Activated naive CD8-positive, alpha-beta T cell treated with anti-CD3 and anti-CD28 coated beads, Interleukin-2, amount 10 ng/mL, durations not matched to agents 7 days and 5 days (primary cell): ENCODE measurements around the gene MAPK8. TPM values are rescaled to one million over a fixed set of nuclear protein-coding genes. Genes with fewer than 3 reads are reported as not detected.

Experiments used
- ATAC-seq: fragments of 150-1000 bp; cut with Tn5 transposase; one replicate; pipeline ENCODE4 v1.10.0; 2021; ENCODE audit warnings: low read depth, moderate library complexity
- POLR2A ChIA-PET: fragments of 350-600 bp; sonication (Branson Sonifier 250); formaldehyde crosslinking; loops from one replicate; lab custom pipeline; 2021; ENCODE audit warnings: antibody characterized with exemption; lab: Charles Lee
- DNase-seq: peaks from one replicate; pipeline ENCODE4 v3.0.0; 2021
- H3K27ac Mint-ChIP-seq: one replicate; pipeline ENCODE4 v1.8.0; 2022; ENCODE audit warnings: mild to moderate bottlenecking, mixed read lengths
- H3K27me3 Mint-ChIP-seq: one replicate; pipeline ENCODE4 v1.8.0; 2022; ENCODE audit warnings: mild to moderate bottlenecking, moderate library complexity, mixed read lengths
- H3K36me3 Mint-ChIP-seq: one replicate; pipeline ENCODE4 v1.8.0; 2021; ENCODE audit warnings: mild to moderate bottlenecking, mixed read lengths
- H3K4me1 Mint-ChIP-seq: one replicate; pipeline ENCODE4 v1.8.0; 2021; ENCODE audit warnings: mixed read lengths
- H3K4me3 Mint-ChIP-seq: one replicate; pipeline ENCODE4 v1.8.0; 2022; ENCODE audit warnings: mild to moderate bottlenecking, moderate library complexity, mixed read lengths
- H3K9me3 Mint-ChIP-seq: one replicate; pipeline ENCODE4 v1.8.0; 2021; ENCODE audit warnings: mixed read lengths
- total RNA-seq, 2 experiments: library from RNA; stranded (reverse); gene quantifications; one replicate each; pipeline ENCODE4 v1.2.3, GENCODE V29; 2021

Gene MAPK8
- total RNA-seq, 2 experiments from 2014 or later, result 32.7 to 34.5 TPM

- H3K4me1 Mint-ChIP-seq, result no peaks in the 10 kb centered on the region
- no peaks in the 10 kb centered on the region for H3K36me3 Mint-ChIP-seq
- no peak for ATAC-seq
- no peak for DNase-seq
- POLR2A ChIA-PET, result no interaction called here
- H3K27me3 Mint-ChIP-seq, result no peaks in the 10 kb centered on the region
- H3K4me3 Mint-ChIP-seq, result no peak overlapping the region
- H3K27ac Mint-ChIP-seq, result no peak overlapping the region
- no peaks in the 10 kb centered on the region for H3K9me3 Mint-ChIP-seq
Measured at GRCh38 chr10:48457949-48458661, 151.6 kb downstream of the MAPK8 start.

- no peak for ATAC-seq
- Mint-ChIP-seq H3K9me3 (no peaks in the 10 kb centered on the region), H3K4me3 (no peak overlapping the region), H3K4me1 (no peaks in the 10 kb centered on the region), H3K27ac (no peak overlapping the region), H3K36me3 (no peaks in the 10 kb centered on the region), H3K27me3 (no peaks in the 10 kb centered on the region)
- DNase-seq, result no peak
- POLR2A ChIA-PET, result no interaction called here
Measured at GRCh38 chr10:48458662-48459048, 152.2 kb downstream of the MAPK8 start.

GRCh38 chr10:48459270-48460150, 153.0 kb downstream of the MAPK8 start:
- no peak overlapping the region for H3K27ac Mint-ChIP-seq
- DNase-seq, result peak; percentile 31
- no peaks in the 10 kb centered on the region for H3K9me3 Mint-ChIP-seq
- POLR2A ChIA-PET, result no interaction called here
- no peaks in the 10 kb centered on the region for H3K4me1 Mint-ChIP-seq
- ATAC-seq, result no peak
- H3K36me3 Mint-ChIP-seq, result no peaks in the 10 kb centered on the region
- no peak overlapping the region for H3K4me3 Mint-ChIP-seq
- peaks cover 2% of the 10 kb centered on the region for H3K27me3 Mint-ChIP-seq

GRCh38 chr10:48460182-48460581, 153.7 kb downstream of the MAPK8 start:
- no peak for DNase-seq
- Mint-ChIP-seq H3K36me3 (no peaks in the 10 kb centered on the region), H3K4me3 (no peak overlapping the region), H3K27ac (no peak overlapping the region), H3K9me3 (no peaks in the 10 kb centered on the region), H3K4me1 (no peaks in the 10 kb centered on the region), H3K27me3 (peaks cover 2% of the 10 kb centered on the region)
- ATAC-seq, result no peak
- POLR2A ChIA-PET, result no interaction called here

GRCh38 chr10:48461623-48462481, 155.4 kb downstream of the MAPK8 start:
- Mint-ChIP-seq H3K9me3 (no peaks in the 10 kb centered on the region), H3K36me3 (no peaks in the 10 kb centered on the region), H3K4me1 (no peaks in the 10 kb centered on the region), H3K27ac (no peak overlapping the region), H3K27me3 (peaks cover 2% of the 10 kb centered on the region), H3K4me3 (no peak overlapping the region)
- no peak for DNase-seq
- POLR2A ChIA-PET, result interaction anchor here (0.6 kb wide), 1 partner anchor 1149 kb away, joined by 3 read pairs; no protein-coding TSS in a partner anchor
- ATAC-seq, result no peak

- no peaks in the 10 kb centered on the region for H3K36me3 Mint-ChIP-seq
- H3K27me3 Mint-ChIP-seq, result peaks cover 2% of the 10 kb centered on the region
- H3K4me3 Mint-ChIP-seq, result no peak overlapping the region
- POLR2A ChIA-PET, result interaction anchor here (0.6 kb wide), 1 partner anchor 1148 kb away, joined by 3 read pairs; no protein-coding TSS in a partner anchor
- peaks cover 3% of the 10 kb centered on the region for H3K4me1 Mint-ChIP-seq
- DNase-seq, result peak; percentile 21
- H3K27ac Mint-ChIP-seq, result no peak overlapping the region
- no peak for ATAC-seq
- H3K9me3 Mint-ChIP-seq, result no peaks in the 10 kb centered on the region
Measured at GRCh38 chr10:48462482-48463020, 156.1 kb downstream of the MAPK8 start.

GRCh38 chr10:48463318-48464003, 157.0 kb downstream of the MAPK8 start:
- Mint-ChIP-seq H3K36me3 (no peaks in the 10 kb centered on the region), H3K27ac (no peak overlapping the region), H3K4me3 (no peak overlapping the region), H3K4me1 (peaks cover 12% of the 10 kb centered on the region), H3K27me3 (peaks cover 2% of the 10 kb centered on the region), H3K9me3 (no peaks in the 10 kb centered on the region)
- ATAC-seq (no peak), DNase-seq (no peak)
- POLR2A ChIA-PET, result no interaction called here

- H3K27me3 Mint-ChIP-seq, result peaks cover 2% of the 10 kb centered on the region
- ATAC-seq (no peak), DNase-seq (peak; percentile 23)
- no peaks in the 10 kb centered on the region for H3K36me3 Mint-ChIP-seq
- POLR2A ChIA-PET, result no interaction called here
- no peak overlapping the region for H3K4me3 Mint-ChIP-seq
- peak overlapping the region; percentile 38 for H3K27ac Mint-ChIP-seq
- no peaks in the 10 kb centered on the region for H3K9me3 Mint-ChIP-seq
- H3K4me1 Mint-ChIP-seq, result peaks cover 12% of the 10 kb centered on the region
Measured at GRCh38 chr10:48464121-48464870, 157.8 kb downstream of the MAPK8 start.

GRCh38 chr10:48464871-48465736, 158.6 kb downstream of the MAPK8 start:
- POLR2A ChIA-PET, result no interaction called here
- no peak overlapping the region for H3K27ac Mint-ChIP-seq
- no peaks in the 10 kb centered on the region for H3K36me3 Mint-ChIP-seq
- peaks cover 2% of the 10 kb centered on the region for H3K27me3 Mint-ChIP-seq
- H3K4me3 Mint-ChIP-seq, result no peak overlapping the region
- peaks cover 20% of the 10 kb centered on the region for H3K4me1 Mint-ChIP-seq
- ATAC-seq (no peak), DNase-seq (peak; percentile 21)
- no peaks in the 10 kb centered on the region for H3K9me3 Mint-ChIP-seq

GRCh38 chr10:48465860-48466521, 159.5 kb downstream of the MAPK8 start:
- POLR2A ChIA-PET, result no interaction called here
- ATAC-seq, result no peak

More at GRCh38 chr10:48465860-48466521, 159.5 kb downstream of the MAPK8 start:
- peaks cover 2% of the 10 kb centered on the region for H3K27me3 Mint-ChIP-seq
- no peaks in the 10 kb centered on the region for H3K9me3 Mint-ChIP-seq
- H3K4me1 Mint-ChIP-seq, result peaks cover 20% of the 10 kb centered on the region
- H3K4me3 Mint-ChIP-seq, result no peak overlapping the region
- no peak overlapping the region for H3K27ac Mint-ChIP-seq
- peak; percentile 20 for DNase-seq
- no peaks in the 10 kb centered on the region for H3K36me3 Mint-ChIP-seq
